Fibroblast of villous mesenchyme (primary cell): ENCODE data around the gene ERFL. TPM values are rescaled to one million over a fixed set of nuclear protein-coding genes. Genes with fewer than 3 reads are reported as not detected.

Experiments
- DNase-seq: peaks from one replicate; pipeline ENCODE4 v3.0.0-alpha.2; 2010; ENCODE audit warnings: low read depth
- H3K4me3 ChIP-seq: 2 replicates; pipeline ENCODE4 v1.5.1; 2011; ENCODE audit warnings: low read depth, mild to moderate bottlenecking, low read length
- CTCF ChIP-seq: IDR thresholded peaks from 2 replicates; pipeline ENCODE4 v1.5.1; 2012; ENCODE audit warnings: low read depth, mild to moderate bottlenecking, low read length; ENCODE audit not compliant: insufficient read depth
- total RNA-seq: library from RNA; depleted of rRNA; stranded (reverse); fragments of >200 nt; gene quantifications from 2 replicates; pipeline ENCODE4 v1.2.3, GENCODE V29; 2012

ERFL gene
- total RNA-seq, 1 donor, result not detected

- DNase-seq, result no peak
- no peak for TF ChIP-seq CTCF
- no peak overlapping the region for H3K4me3 ChIP-seq
Observed at GRCh38 chr19:41967054-41967783, 39.0 kb upstream of the ERFL start.

- DNase-seq, result no peak
- H3K4me3 ChIP-seq, result no peak overlapping the region
- TF ChIP-seq CTCF, result no peak
Observed at GRCh38 chr19:41965106-41965505, 36.9 kb upstream of the ERFL start.

GRCh38 chr19:41960973-41961372 lies 32.7 kb upstream of the ERFL start:
- no peak overlapping the region for H3K4me3 ChIP-seq
- no peak for TF ChIP-seq CTCF
- DNase-seq, result no peak

- peak; percentile 22 for TF ChIP-seq CTCF
- H3K4me3 ChIP-seq, result peak within 1 kb of the TSS; percentile 98
- peak; percentile 93 for DNase-seq
Observed at GRCh38 chr19:41959056-41960053, 31.1 kb upstream of the ERFL start, which contains the start of gene RABAC1. Gene RABAC1, minus strand, starts transcription at chr19:41959321. Its CDS starts 29 bp downstream, at chr19:41959292.

- DNase-seq, result peak; percentile 77
- TF ChIP-seq CTCF, result no peak
Observed at GRCh38 chr19:41958367-41959055, 30.3 kb upstream of the ERFL start.

GRCh38 chr19:41957838-41958366 lies 29.7 kb upstream of the ERFL start:
- H3K4me3 ChIP-seq, result peak overlapping the region; percentile 98
- TF ChIP-seq CTCF, result peak; percentile 88

More at GRCh38 chr19:41958367-41959055, 30.3 kb upstream of the ERFL start:
- H3K4me3 ChIP-seq, result peak overlapping the region; percentile 98

More at GRCh38 chr19:41957838-41958366, 29.7 kb upstream of the ERFL start:
- peak; percentile 80 for DNase-seq
